Fibroblast of the aortic adventitia (primary cell): Measurements from ENCODE around the gene AP2B1. TPM values are rescaled to one million over a fixed set of nuclear protein-coding genes. Genes with fewer than 3 reads are reported as not detected.

Experiments used
- DNase-seq: peaks from one replicate; pipeline ENCODE4 v3.0.0-alpha.2; 2010; ENCODE audit warnings: low read depth
- H3K4me3 ChIP-seq: 2 replicates; pipeline ENCODE4 v1.5.1; 2011; ENCODE audit warnings: low read depth, mild to moderate bottlenecking, control low read depth, low read length, moderate library complexity
- total RNA-seq: library from RNA; depleted of rRNA; stranded (reverse); fragments of >200 nt; gene quantifications from 2 replicates; pipeline ENCODE4 v1.2.3, GENCODE V29; 2012; ENCODE audit warnings: low replicate concordance
- TF ChIP-seq, protein P1 (sequence below): IDR thresholded peaks from 2 replicates; pipeline ENCODE4 v1.5.1; 2011; ENCODE audit warnings: mild to moderate bottlenecking, low read length, control low read depth, inconsistent platforms; ENCODE audit not compliant: insufficient read depth

The AP2B1 gene
- total RNA-seq, 1 donor, result 118 TPM

DNA sequence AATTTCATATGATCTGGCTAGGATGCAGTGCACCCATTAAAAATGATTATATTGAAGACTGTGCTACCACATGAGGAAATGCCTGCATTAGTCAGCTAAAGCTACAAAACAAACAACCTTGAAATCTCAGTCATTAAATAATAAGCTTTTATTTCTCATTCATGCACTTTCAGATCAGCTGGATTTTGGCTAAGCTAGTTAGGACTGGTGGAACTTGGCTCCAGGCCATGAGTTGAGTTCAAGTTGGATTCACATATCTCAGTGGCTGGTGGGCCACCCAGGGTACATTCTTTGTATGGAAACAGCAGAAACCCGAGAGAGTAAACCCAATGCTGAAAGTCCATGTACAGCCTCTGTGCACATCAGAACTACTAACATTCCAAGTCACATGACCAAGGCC is 43.3 kb upstream of the AP2B1 start:
- TF ChIP-seq, protein P1, sequence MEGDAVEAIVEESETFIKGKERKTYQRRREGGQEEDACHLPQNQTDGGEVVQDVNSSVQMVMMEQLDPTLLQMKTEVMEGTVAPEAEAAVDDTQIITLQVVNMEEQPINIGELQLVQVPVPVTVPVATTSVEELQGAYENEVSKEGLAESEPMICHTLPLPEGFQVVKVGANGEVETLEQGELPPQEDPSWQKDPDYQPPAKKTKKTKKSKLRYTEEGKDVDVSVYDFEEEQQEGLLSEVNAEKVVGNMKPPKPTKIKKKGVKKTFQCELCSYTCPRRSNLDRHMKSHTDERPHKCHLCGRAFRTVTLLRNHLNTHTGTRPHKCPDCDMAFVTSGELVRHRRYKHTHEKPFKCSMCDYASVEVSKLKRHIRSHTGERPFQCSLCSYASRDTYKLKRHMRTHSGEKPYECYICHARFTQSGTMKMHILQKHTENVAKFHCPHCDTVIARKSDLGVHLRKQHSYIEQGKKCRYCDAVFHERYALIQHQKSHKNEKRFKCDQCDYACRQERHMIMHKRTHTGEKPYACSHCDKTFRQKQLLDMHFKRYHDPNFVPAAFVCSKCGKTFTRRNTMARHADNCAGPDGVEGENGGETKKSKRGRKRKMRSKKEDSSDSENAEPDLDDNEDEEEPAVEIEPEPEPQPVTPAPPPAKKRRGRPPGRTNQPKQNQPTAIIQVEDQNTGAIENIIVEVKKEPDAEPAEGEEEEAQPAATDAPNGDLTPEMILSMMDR, result no peak
- H3K4me3 ChIP-seq, result no peak overlapping the region
- DNase-seq, result no peak

DNA sequence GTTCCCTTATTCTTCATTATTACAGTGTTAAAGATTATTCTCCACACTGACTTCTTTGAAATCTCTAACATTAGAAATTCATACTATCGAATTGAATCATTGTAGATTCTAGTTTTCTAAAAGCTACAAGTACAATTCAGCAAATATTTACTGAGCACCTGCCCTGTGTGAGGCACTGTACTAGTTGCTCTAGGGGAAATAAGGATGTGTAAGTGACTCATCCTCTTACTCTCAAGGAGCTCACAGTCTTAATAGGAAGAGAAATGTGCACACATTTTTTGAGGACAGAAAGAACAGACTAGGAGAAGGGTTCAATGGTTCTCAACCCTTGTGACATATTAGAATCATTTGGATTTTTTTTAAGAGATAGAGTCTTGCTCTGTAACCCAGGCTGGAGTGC is 42.0 kb upstream of the AP2B1 start:
- no peak overlapping the region for H3K4me3 ChIP-seq
- DNase-seq, result no peak

DNA sequence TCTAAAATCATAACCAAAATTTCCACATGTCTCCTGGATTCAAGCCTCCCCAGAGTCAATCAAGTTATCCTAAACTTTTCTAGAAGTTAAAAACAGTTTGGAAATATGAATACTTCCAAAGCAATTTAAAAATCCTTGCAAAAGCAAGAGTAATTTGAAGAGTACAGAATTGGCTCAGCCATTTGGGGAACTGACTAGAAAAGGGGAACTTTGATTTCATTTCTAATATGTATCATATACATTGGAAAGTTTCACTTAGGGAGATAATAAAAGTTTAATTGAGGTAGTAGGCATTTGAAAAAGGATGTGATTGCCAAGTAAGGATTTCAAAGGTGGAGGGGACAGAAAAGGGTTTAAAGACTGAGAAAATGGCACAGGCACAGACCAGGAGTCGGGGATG is 40.6 kb upstream of the AP2B1 start:
- no peak for DNase-seq
- no peak overlapping the region for H3K4me3 ChIP-seq
- TF ChIP-seq, protein P1, result no peak

More for the DNA sequence above, 42.0 kb upstream of the AP2B1 start:
- TF ChIP-seq, protein P1, result no peak

DNA sequence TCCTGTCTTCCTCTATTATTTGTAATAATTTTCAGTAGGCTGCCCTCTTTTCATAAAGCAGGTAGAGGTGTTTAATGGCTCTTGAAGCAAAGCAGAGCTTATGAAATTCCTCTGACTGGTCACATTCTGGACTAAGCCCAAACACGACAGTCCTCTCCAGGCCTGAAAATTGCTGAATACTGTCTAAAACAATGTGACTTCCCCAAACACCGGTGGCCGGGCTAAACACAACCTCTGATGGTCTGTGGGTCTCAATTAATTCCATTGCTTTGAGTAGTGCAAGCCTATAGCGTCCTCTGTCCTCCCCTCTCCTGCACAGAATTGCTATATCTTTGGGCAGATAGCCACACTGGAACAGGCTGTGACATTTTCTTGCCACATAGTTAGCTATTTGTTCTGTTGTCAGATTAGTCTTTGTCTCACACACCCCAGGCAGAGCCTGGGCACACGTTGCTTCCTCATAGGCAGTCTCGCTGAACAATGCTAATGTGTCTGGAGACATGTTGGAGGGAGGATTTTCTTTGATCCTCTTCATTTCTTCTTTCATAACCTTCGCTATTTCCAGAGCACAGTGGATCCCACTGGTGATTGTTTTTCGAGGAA is 38.8 kb upstream of the AP2B1 start:
- TF ChIP-seq, protein P1, result no peak
- no peak for DNase-seq
- H3K4me3 ChIP-seq, result no peak overlapping the region

DNA sequence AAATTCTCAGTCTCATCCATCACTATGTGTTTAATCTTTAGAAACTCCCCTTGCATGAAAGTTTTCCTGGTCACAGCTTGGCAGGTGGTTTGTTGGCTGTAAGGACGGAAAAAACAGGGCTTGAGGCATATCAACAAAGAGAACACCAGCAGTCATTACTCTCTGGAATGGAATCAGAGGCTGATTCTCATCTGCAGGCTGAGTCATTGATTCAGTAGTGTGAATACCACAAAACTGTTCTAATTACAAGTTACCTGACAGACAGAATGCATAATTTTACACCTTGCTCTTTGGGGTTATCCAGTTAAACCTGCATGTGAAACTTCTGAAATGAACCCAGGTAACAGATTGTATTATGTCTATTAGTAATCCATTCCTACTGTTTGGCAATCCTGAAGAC is 38.1 kb upstream of the AP2B1 start:
- TF ChIP-seq, protein P1, result no peak
- no peak overlapping the region for H3K4me3 ChIP-seq
- DNase-seq, result no peak

DNA sequence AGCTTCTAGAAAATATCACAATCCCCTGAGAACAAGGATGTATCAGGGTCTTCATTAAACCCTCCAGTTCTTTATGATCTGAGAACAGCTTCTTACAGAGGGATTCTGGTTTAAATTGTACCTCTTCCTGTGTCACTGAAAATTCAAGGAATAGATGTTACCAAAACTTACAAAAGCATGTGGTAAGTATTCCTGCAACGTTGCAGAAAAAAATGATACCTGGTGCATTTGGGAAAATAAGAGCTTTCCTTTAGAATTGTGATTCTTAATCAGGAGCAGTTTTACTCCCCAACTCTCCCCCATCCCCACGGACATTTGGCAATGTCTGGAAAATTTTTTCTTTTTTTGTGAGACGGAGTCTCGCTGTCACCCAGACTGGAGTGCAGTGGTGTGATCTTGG is 33.8 kb upstream of the AP2B1 start:
- no peak overlapping the region for H3K4me3 ChIP-seq
- DNase-seq, result no peak
- TF ChIP-seq, protein P1, result no peak

DNA sequence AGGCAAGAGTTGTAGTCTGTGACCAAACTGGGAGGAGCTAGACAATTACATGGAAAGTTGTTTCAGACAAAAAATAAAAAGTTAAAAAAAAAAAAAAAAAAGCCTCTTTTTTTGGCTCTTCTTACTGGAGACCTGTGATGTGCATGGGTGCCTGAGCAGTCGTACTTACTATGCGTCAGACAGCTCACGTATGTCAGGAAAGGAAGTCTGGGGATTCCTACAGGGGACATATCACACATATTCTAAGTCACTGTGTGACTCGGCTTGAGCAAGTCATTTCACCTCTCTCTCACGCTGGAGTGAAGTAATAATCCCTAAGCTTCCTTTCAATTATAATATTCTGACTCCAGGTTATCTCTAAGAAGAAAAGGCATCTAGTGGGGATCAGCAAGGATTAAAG is 32.5 kb upstream of the AP2B1 start:
- DNase-seq, result no peak

More for the DNA sequence above, 32.5 kb upstream of the AP2B1 start:
- H3K4me3 ChIP-seq, result no peak overlapping the region
- TF ChIP-seq, protein P1, result no peak
